Measurements from ENCODE around the gene ZSCAN10. TPM values are rescaled to one million over a fixed set of nuclear protein-coding genes. Genes with fewer than 3 reads are reported as not detected.
A peak's percentile ranks its signal among the peaks of the same experiment; 100 is the strongest.

The ZSCAN10 gene
- total and polyA plus RNA-seq, 2 of the 13 experiments (the other 11 are each of a cell fraction or from before 2014, with no cell fraction given): not detected

- TF ChIP-seq, protein P1, sequence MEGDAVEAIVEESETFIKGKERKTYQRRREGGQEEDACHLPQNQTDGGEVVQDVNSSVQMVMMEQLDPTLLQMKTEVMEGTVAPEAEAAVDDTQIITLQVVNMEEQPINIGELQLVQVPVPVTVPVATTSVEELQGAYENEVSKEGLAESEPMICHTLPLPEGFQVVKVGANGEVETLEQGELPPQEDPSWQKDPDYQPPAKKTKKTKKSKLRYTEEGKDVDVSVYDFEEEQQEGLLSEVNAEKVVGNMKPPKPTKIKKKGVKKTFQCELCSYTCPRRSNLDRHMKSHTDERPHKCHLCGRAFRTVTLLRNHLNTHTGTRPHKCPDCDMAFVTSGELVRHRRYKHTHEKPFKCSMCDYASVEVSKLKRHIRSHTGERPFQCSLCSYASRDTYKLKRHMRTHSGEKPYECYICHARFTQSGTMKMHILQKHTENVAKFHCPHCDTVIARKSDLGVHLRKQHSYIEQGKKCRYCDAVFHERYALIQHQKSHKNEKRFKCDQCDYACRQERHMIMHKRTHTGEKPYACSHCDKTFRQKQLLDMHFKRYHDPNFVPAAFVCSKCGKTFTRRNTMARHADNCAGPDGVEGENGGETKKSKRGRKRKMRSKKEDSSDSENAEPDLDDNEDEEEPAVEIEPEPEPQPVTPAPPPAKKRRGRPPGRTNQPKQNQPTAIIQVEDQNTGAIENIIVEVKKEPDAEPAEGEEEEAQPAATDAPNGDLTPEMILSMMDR (CRISPR knock-in tag; IDR thresholded peaks at IDR 0.05): 0 out of 2 replicates have a peak, but pooled peaks have one; percentile 8
- TF ChIP-seq HOMEZ (CRISPR knock-in tag; IDR thresholded peaks at IDR 0.05; ENCODE audit: low read depth) (no peak; the same call in 1 of the 2 replicates), AKAP8 (CRISPR knock-in tag; IDR thresholded peaks at IDR 0.05) (no peak; the same call in 1 of the 2 replicates), TAF1 (CRISPR knock-in tag; IDR thresholded peaks at IDR 0.05) (peak; percentile 59; the same call in 1 of the 2 replicates), TBX3 (IDR thresholded peaks at IDR 0.05; ENCODE audit: borderline replicate concordance) (0 out of 2 replicates have a peak, but pooled peaks have one; percentile 8), ZNF510 (CRISPR knock-in tag; IDR thresholded peaks at IDR 0.05; ENCODE audit: low read depth) (peak; percentile 29), GMEB1 (CRISPR knock-in tag; IDR thresholded peaks at IDR 0.05; ENCODE audit: borderline replicate concordance) (peak; percentile 45; the same call in 1 of the 2 replicates), ZEB1 (IDR thresholded peaks at IDR 0.05; ENCODE audit: insufficient replicate concordance, low read depth) (peak; percentile 36), ZFP36L2 (CRISPR knock-in tag; IDR thresholded peaks at IDR 0.05) (no peak), NR2C2 (CRISPR knock-in tag; IDR thresholded peaks at IDR 0.05; ENCODE audit: borderline replicate concordance) (peak; percentile 71; the same call in 1 of the 2 replicates), NCOA5 (CRISPR knock-in tag; IDR thresholded peaks at IDR 0.05) (no peak), NKX3-1 (CRISPR knock-in tag; IDR thresholded peaks at IDR 0.05) (peak; percentile 55; the same call in 1 of the 2 replicates), PITX1 (CRISPR knock-in tag; IDR thresholded peaks at IDR 0.05) (peak; percentile 46; the same call in 1 of the 2 replicates), ISX (CRISPR knock-in tag; conservative IDR thresholded peaks at IDR 0.05) (0 out of 2 replicates have a peak, but pooled peaks have one; percentile 58), TFDP2 (CRISPR knock-in tag; IDR thresholded peaks at IDR 0.05) (0 out of 2 replicates have a peak, but pooled peaks have one; percentile 55)
- TF ChIP-seq, protein P2, sequence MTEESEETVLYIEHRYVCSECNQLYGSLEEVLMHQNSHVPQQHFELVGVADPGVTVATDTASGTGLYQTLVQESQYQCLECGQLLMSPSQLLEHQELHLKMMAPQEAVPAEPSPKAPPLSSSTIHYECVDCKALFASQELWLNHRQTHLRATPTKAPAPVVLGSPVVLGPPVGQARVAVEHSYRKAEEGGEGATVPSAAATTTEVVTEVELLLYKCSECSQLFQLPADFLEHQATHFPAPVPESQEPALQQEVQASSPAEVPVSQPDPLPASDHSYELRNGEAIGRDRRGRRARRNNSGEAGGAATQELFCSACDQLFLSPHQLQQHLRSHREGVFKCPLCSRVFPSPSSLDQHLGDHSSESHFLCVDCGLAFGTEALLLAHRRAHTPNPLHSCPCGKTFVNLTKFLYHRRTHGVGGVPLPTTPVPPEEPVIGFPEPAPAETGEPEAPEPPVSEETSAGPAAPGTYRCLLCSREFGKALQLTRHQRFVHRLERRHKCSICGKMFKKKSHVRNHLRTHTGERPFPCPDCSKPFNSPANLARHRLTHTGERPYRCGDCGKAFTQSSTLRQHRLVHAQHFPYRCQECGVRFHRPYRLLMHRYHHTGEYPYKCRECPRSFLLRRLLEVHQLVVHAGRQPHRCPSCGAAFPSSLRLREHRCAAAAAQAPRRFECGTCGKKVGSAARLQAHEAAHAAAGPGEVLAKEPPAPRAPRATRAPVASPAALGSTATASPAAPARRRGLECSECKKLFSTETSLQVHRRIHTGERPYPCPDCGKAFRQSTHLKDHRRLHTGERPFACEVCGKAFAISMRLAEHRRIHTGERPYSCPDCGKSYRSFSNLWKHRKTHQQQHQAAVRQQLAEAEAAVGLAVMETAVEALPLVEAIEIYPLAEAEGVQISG (CRISPR knock-in tag; IDR thresholded peaks at IDR 0.05): 0 out of 2 replicates have a peak, but pooled peaks have one; percentile 49
- TF ChIP-seq, protein P3, sequence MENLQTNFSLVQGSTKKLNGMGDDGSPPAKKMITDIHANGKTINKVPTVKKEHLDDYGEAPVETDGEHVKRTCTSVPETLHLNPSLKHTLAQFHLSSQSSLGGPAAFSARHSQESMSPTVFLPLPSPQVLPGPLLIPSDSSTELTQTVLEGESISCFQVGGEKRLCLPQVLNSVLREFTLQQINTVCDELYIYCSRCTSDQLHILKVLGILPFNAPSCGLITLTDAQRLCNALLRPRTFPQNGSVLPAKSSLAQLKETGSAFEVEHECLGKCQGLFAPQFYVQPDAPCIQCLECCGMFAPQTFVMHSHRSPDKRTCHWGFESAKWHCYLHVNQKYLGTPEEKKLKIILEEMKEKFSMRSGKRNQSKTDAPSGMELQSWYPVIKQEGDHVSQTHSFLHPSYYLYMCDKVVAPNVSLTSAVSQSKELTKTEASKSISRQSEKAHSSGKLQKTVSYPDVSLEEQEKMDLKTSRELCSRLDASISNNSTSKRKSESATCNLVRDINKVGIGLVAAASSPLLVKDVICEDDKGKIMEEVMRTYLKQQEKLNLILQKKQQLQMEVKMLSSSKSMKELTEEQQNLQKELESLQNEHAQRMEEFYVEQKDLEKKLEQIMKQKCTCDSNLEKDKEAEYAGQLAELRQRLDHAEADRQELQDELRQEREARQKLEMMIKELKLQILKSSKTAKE (CRISPR knock-in tag; IDR thresholded peaks at IDR 0.05; ENCODE audit: borderline replicate concordance): peak; percentile 70
Observed at GRCh38 chr16:3065069-3065741, 33.9 kb downstream of the ZSCAN10 start, which contains the start of gene IL32 (continued).
